K562 (cell line): ENCODE data around the gene TCEA3. TPM values are rescaled to one million over a fixed set of nuclear protein-coding genes. Genes with fewer than 3 reads are reported as not detected.

ENCODE experiments used
- ATAC-seq: fragments of 200-7000 bp; cut with Tn5 transposase; 3 replicates; pipeline ENCODE4 v1.9.1; 2020; ENCODE audit warnings: moderate library complexity
- BruUV-seq: library from RNA; stranded (reverse); fragments of 400-500 nt; replicated peaks from 2 replicates; lab custom pipeline; 2021; lab: Mats Ljungman, UMichigan
- CTCF ChIA-PET: fragments of 300-600 bp; formaldehyde crosslinking; extraction: SDS; loops from one replicate; lab custom pipeline; 2021; ENCODE audit warnings: low intra/inter-chr PET ratio; lab: Yijun Ruan, JAX
- POLR2A ChIA-PET: fragments of 300-600, 350-650 bp; sonication (Branson Sonifier 250); formaldehyde crosslinking; extraction: SDS; loops from one replicate; lab custom pipeline; 2021; ENCODE audit warnings: antibody characterized with exemption, inconsistent platforms; lab: Yijun Ruan, JAX
- DNase-seq, 4 experiments: peaks; one replicate each; pipeline versions ENCODE4 v3.0.0 to v3.0.0-alpha.2; 2011 to 2018; ENCODE audit warnings: low spot score in 3 of 4, mixed read lengths in 3 of 4; ENCODE audit errors: extremely low read depth in 1 of 4
- FAIRE-seq: peaks from 2 replicates; lab custom pipeline; 2011; peaks lifted over from hg19 to GRCh38; lab: Jason Lieb, UNC
- H2AFZ ChIP-seq: 2 replicates; pipeline ENCODE4 v1.6.0; 2011; ENCODE audit warnings: low read depth, low read length, control low read depth, inconsistent platforms
- H3K27ac ChIP-seq: fragments of 200-600 bp; 3 replicates; pipeline ENCODE4 v1.8.0; 2011; ENCODE audit warnings: low read depth, mild to moderate bottlenecking, control low read depth, inconsistent platforms, low read length, moderate library complexity, mixed read lengths; ENCODE audit errors: extremely low read depth
- H3K27me3 ChIP-seq, 2 experiments: fragments of 300-600 bp in 1 of 2; 2 replicates in 1 of 2; 3 replicates in 1 of 2; pipeline versions ENCODE4 v1.6.0 to v1.8.0; 2011; ENCODE audit warnings: inconsistent platforms in 2 of 2, low read length in 2 of 2, mild to moderate bottlenecking in 1 of 2, mixed read lengths in 1 of 2, moderate library complexity in 1 of 2; ENCODE audit not compliant: control insufficient read depth in 2 of 2, insufficient read depth in 2 of 2
- H3K36me3 ChIP-seq: fragments of 300-600 bp; 3 replicates; pipeline ENCODE4 v1.8.0; 2011; ENCODE audit warnings: mild to moderate bottlenecking, low read length, inconsistent platforms; ENCODE audit not compliant: control insufficient read depth, insufficient read depth
- H3K4me1 ChIP-seq, 2 experiments: fragments of 200-600 bp in 1 of 2; replicated peaks in 1 of 2; 2 replicates in 1 of 2; 3 replicates in 1 of 2; pipeline versions ENCODE4 v1.5.1 to v1.8.0; 2011; ENCODE audit warnings: inconsistent platforms in 2 of 2, low read length in 2 of 2, mild to moderate bottlenecking in 1 of 2, mixed read lengths in 1 of 2, moderate library complexity in 1 of 2; ENCODE audit not compliant: control insufficient read depth in 2 of 2, insufficient read depth in 2 of 2
- H3K4me2 ChIP-seq: 2 replicates; pipeline ENCODE4 v1.6.1; 2011; ENCODE audit warnings: low read length, control low read depth, inconsistent platforms, mixed read lengths; ENCODE audit not compliant: insufficient read depth
- H3K4me3 ChIP-seq: fragments of 200-600 bp; sonication (generic), shearing (Covaris generic); 2 replicates; pipeline ENCODE4 v1.5.1; 2016; ENCODE audit warnings: control low read depth, inconsistent platforms
- H3K79me2 ChIP-seq: fragments of 200-600 bp; 3 replicates; pipeline ENCODE4 v1.8.0; 2011; ENCODE audit warnings: low read length, inconsistent platforms; ENCODE audit not compliant: control insufficient read depth, insufficient read depth
- H3K9ac ChIP-seq, 2 experiments: 2 replicates each; pipeline versions ENCODE4 v1.6.0 to v1.6.1; 2011; ENCODE audit warnings: low read depth in 2 of 2, low read length in 2 of 2, control low read depth in 1 of 2, inconsistent platforms in 1 of 2, mild to moderate bottlenecking in 1 of 2, mixed read lengths in 1 of 2; ENCODE audit not compliant: insufficient read depth in 1 of 2
- H3K9me1 ChIP-seq: one replicate; pipeline ENCODE4 v1.6.0; 2011; ENCODE audit warnings: inconsistent platforms, mild to moderate bottlenecking, low read length, moderate library complexity; ENCODE audit not compliant: control insufficient read depth, insufficient read depth
- H3K9me3 ChIP-seq: replicated peaks from 2 replicates; pipeline ENCODE4 v1.5.1; 2011; ENCODE audit warnings: low read depth, low read length, inconsistent platforms; ENCODE audit not compliant: control insufficient read depth, insufficient read depth
- H4K20me1 ChIP-seq: replicated peaks from 2 replicates; pipeline ENCODE4 v1.6.1; 2011; ENCODE audit warnings: low read length, inconsistent platforms, mixed read lengths; ENCODE audit not compliant: control insufficient read depth, insufficient read depth
- ASH1L ChIP-seq: fragments of 450-650 bp; IDR thresholded peaks from 2 replicates; pipeline ENCODE4 v1.6.1; 2018; ENCODE audit warnings: borderline replicate concordance, mild to moderate bottlenecking, low read depth; ENCODE audit not compliant: partially characterized antibody
- HNRNPL ChIP-seq: fragments of 200-400 bp; formaldehyde crosslinking; IDR thresholded peaks from 2 replicates; pipeline ENCODE4 v1.6.1; 2017; ENCODE audit warnings: low read depth, mild to moderate bottlenecking, low read length
- MTF1 ChIP-seq: fragments of 250-450 bp; sonication (Bioruptor Pico); IDR thresholded peaks from 2 replicates; pipeline ENCODE4 v1.9.0; 2021; ENCODE audit warnings: moderate library complexity, mild to moderate bottlenecking, inconsistent platforms, borderline replicate concordance
- NCOA2 ChIP-seq, 2 experiments: fragments of 450-650 bp; IDR thresholded peaks; 2 replicates each; pipeline ENCODE4 v1.6.1; 2018; ENCODE audit warnings: mild to moderate bottlenecking in 2 of 2, moderate library complexity in 1 of 2; ENCODE audit not compliant: partially characterized antibody in 2 of 2
- NFE2 ChIP-seq: IDR thresholded peaks from 2 replicates; pipeline ENCODE4 v1.6.1; 2014; ENCODE audit warnings: antibody characterized with exemption, low read depth
- ZKSCAN8 ChIP-seq: fragments of 200-800 bp; sonication (Bioruptor generic); IDR thresholded peaks from 2 replicates; pipeline ENCODE4 v1.6.1; 2016; ENCODE audit warnings: missing genetic modification characterization, missing compliant biosample characterization
- ZNF444 ChIP-seq: fragments of 250-450 bp; sonication (Bioruptor Pico); IDR thresholded peaks from 2 replicates; pipeline ENCODE4 v1.4.0; 2020; ENCODE audit warnings: mild to moderate bottlenecking, moderate library complexity
- WGBS: fragments of 100-300 bp; shearing (Covaris generic); methylation state at CpG from one replicate; pipeline ENCODE4 v1.1.6; 2016; ENCODE audit warnings: low coverage, mixed read lengths; ENCODE audit not compliant: insufficient coverage; ENCODE audit errors: missing lambda C conversion rate; 5-methylcytosine and 5-hydroxymethylcytosine counted together
- in situ Hi-C: fragments of 300-500 bp; cut with MboI; formaldehyde crosslinking; loops from 4 replicates; pipeline ENCODE4 v1.15.0; 2018; ENCODE audit warnings: inconsistent platforms, mixed read lengths
- intact Hi-C: fragments of 100-400 bp; cut with micrococcal nuclease; formaldehyde crosslinking; loops from 2 replicates; pipeline ENCODE4 v1.14.2; 2022
- polyA plus RNA-seq, 8 experiments: library from polyadenylated mRNA; depleted of rRNA in 4 of 8; stranded (reverse) in 5 of 8; unstranded in 3 of 8; fragments of >200 nt; fragmentation: Nextera tagmentation in 2 of 8; fragmentation: Illumina TruSeq in 1 of 8; extraction: Ambion mirVana in 2 of 8; extraction: Trizol in 1 of 8; gene quantifications; 2 replicates each; pipeline versions ENCODE4 v1.2.1 to v1.2.3, GENCODE V29; 2011 to 2014; ENCODE audit warnings: inconsistent platforms in 1 of 8, missing spikeins in 1 of 8
- total RNA-seq, 7 experiments: library from RNA; depleted of rRNA in 6 of 7; stranded (reverse); fragments of >200 nt in 6 of 7; fragmentation: Illumina TruSeq in 2 of 7; extraction: Trizol in 2 of 7; gene quantifications; 2 replicates each; pipeline versions ENCODE4 v1.2.1 to v1.2.3, GENCODE V29; 2011 to 2021; ENCODE audit warnings: low replicate concordance in 1 of 7
- TF ChIP-seq, protein P1 (sequence below): fragments of 450-650 bp; IDR thresholded peaks from 2 replicates; pipeline ENCODE4 v1.6.1; 2016; ENCODE audit warnings: mild to moderate bottlenecking
- TF ChIP-seq, protein P2 (sequence below): fragments of 250-450 bp; sonication (Bioruptor Pico); IDR thresholded peaks from 2 replicates; pipeline ENCODE4 v1.9.0; 2021; ENCODE audit warnings: mild to moderate bottlenecking
- TF ChIP-seq, protein P3 (sequence below): fragments of 250-450 bp; sonication (Bioruptor Pico); IDR thresholded peaks from 2 replicates; pipeline ENCODE4 v1.4.0; 2020; ENCODE audit warnings: borderline replicate concordance
- TF ChIP-seq, protein P4 (sequence below): fragments of 250-450 bp; sonication (Bioruptor Pico); IDR thresholded peaks from 2 replicates; pipeline ENCODE4 v1.5.0; 2021; ENCODE audit warnings: mild to moderate bottlenecking, borderline replicate concordance

Gene TCEA3
- total and polyA plus RNA-seq, 9 of the 15 experiments (the other 6 are each of a cell fraction or from before 2014, with no cell fraction given) = 0.03 to 0.55 (median 0.36) TPM

DNA sequence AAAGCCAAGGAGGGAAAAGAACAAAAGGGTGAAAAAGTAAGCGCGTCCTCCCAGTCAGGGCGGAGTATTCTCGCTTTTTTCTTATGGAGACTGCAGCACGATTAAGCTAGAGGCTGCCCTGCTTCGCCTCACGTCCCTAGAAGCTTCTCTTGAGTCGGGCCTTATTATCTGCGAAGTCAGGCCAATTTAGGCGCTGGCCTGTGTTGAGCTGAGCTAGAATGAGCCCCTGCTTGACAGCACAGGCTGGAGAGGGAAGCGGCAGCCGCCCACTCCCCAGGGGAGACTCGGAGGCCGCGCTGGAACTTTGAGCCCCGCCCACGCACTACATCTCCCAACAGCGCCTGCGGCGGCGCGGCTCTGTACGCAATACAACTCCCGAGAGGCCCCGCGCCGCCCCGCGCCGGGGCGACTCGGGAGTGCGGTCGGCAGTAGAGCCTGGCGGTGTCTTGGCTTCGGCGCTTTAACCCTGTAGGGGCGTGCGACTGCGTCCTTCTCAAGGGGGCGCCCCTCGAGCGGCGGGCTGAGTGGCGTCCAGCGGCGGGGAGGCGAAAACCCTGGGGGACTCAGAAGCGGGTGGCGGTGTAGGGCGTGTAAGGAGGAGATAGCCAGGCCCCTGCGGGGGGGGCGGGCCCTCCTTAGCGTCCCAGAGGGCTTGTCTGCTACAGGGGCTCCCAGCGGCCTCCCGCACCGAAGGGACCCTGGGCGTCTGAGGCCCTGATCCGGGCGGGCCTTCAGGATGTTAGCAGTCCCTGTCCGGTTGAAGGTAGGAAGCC is 55.8 kb downstream of the TCEA3 start:
- H3K9ac ChIP-seq = peak overlapping the region; percentile 90 to 99
- H3K36me3 ChIP-seq = peaks cover 31% of the 10 kb centered on the region
- BruUV-seq = no TSS peak
- DNase-seq = peak; percentile 91 to 98 (median 92)
- peak overlapping the region; percentile 97 for H3K27ac ChIP-seq
- under 1% methylated on average over 61 of the region's 61 CpGs for WGBS
- no peaks in the 10 kb centered on the region for H4K20me1 ChIP-seq
- in situ Hi-C loops = no loop called here
- H3K4me2 ChIP-seq = peak overlapping the region; percentile 98
- FAIRE-seq = peak; percentile 35
- H3K9me1 ChIP-seq = no peaks in the 10 kb centered on the region
- POLR2A ChIA-PET = interaction anchor here (0.6 to 1.9 kb wide), 23 partner anchors 8 to 168 kb away, joined by 3 to 27 read pairs (median 4); partner anchors contain the start of gene HNRNPR
- H3K27me3 ChIP-seq = no peaks in the 10 kb centered on the region
- peaks cover 8% of the 10 kb centered on the region for H3K9me3 ChIP-seq
- peaks cover 23 to 36% of the 10 kb centered on the region in 2 experiments for H3K4me1 ChIP-seq
- peak; percentile 88 for ATAC-seq
- H3K79me2 ChIP-seq = peaks cover 54% of the 10 kb centered on the region
- intact Hi-C loops = loop anchor here (1.0 kb wide), 2 partner anchors 24 to 36 kb away; partner anchors contain the start of gene HNRNPR
- peak overlapping the region; percentile 58 for H3K4me3 ChIP-seq
- H2AFZ ChIP-seq = peak overlapping the region; percentile 98
- CTCF ChIA-PET = interaction anchor here (0.8 kb wide), 1 partner anchor 35 kb away, joined by 4 read pairs; no protein-coding TSS in a partner anchor
- no peak for TF ChIP-seq ASH1L
- no peak for TF ChIP-seq MTF1 (CRISPR knock-in tag)
- TF ChIP-seq ZKSCAN8 (CRISPR knock-in tag) = no peak
- TF ChIP-seq, protein P1, sequence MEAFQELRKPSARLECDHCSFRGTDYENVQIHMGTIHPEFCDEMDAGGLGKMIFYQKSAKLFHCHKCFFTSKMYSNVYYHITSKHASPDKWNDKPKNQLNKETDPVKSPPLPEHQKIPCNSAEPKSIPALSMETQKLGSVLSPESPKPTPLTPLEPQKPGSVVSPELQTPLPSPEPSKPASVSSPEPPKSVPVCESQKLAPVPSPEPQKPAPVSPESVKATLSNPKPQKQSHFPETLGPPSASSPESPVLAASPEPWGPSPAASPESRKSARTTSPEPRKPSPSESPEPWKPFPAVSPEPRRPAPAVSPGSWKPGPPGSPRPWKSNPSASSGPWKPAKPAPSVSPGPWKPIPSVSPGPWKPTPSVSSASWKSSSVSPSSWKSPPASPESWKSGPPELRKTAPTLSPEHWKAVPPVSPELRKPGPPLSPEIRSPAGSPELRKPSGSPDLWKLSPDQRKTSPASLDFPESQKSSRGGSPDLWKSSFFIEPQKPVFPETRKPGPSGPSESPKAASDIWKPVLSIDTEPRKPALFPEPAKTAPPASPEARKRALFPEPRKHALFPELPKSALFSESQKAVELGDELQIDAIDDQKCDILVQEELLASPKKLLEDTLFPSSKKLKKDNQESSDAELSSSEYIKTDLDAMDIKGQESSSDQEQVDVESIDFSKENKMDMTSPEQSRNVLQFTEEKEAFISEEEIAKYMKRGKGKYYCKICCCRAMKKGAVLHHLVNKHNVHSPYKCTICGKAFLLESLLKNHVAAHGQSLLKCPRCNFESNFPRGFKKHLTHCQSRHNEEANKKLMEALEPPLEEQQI = no peak
- TF ChIP-seq, protein P2, sequence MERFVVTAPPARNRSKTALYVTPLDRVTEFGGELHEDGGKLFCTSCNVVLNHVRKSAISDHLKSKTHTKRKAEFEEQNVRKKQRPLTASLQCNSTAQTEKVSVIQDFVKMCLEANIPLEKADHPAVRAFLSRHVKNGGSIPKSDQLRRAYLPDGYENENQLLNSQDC = no peak
- TF ChIP-seq HNRNPL = no peak; the same call in 1 of the 2 replicates
- TF ChIP-seq, protein P3, sequence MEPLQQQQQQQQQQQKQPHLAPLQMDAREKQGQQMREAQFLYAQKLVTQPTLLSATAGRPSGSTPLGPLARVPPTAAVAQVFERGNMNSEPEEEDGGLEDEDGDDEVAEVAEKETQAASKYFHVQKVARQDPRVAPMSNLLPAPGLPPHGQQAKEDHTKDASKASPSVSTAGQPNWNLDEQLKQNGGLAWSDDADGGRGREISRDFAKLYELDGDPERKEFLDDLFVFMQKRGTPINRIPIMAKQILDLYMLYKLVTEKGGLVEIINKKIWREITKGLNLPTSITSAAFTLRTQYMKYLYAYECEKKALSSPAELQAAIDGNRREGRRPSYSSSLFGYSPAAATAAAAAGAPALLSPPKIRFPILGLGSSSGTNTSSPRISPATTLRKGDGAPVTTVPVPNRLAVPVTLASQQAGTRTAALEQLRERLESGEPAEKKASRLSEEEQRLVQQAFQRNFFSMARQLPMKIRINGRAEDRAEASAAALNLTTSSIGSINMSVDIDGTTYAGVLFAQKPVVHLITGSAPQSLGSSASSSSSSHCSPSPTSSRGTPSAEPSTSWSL (CRISPR knock-in tag) = no peak
- TF ChIP-seq ZNF444 (CRISPR knock-in tag) = no peak; the same call in 1 of the 2 replicates
- no peak for TF ChIP-seq NFE2
- TF ChIP-seq NCOA2 (IDR thresholded peaks at IDR 0.05; ENCODE audit: partially characterized antibody in 2 of 2) = no peak
- TF ChIP-seq, protein P4, sequence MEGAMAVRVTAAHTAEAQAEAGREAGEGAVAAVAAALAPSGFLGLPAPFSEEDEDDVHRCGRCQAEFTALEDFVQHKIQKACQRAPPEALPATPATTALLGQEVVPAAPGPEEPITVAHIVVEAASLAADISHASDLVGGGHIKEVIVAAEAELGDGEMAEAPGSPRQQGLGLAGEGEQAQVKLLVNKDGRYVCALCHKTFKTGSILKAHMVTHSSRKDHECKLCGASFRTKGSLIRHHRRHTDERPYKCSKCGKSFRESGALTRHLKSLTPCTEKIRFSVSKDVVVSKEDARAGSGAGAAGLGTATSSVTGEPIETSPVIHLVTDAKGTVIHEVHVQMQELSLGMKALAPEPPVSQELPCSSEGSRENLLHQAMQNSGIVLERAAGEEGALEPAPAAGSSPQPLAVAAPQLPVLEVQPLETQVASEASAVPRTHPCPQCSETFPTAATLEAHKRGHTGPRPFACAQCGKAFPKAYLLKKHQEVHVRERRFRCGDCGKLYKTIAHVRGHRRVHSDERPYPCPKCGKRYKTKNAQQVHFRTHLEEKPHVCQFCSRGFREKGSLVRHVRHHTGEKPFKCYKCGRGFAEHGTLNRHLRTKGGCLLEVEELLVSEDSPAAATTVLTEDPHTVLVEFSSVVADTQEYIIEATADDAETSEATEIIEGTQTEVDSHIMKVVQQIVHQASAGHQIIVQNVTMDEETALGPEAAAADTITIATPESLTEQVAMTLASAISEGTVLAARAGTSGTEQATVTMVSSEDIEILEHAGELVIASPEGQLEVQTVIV (CRISPR knock-in tag) = peak; percentile 27; the same call in 1 of the 2 replicates
